Fibroblast of skin of back (primary cell): ENCODE results near the gene WIZ.
A peak's percentile ranks its signal among the peaks of the same experiment; 100 is the strongest.

Experiments
- DNase-seq: peaks from one replicate; pipeline ENCODE4 v3.0.0-alpha.2; 2013

The WIZ gene

DNA sequence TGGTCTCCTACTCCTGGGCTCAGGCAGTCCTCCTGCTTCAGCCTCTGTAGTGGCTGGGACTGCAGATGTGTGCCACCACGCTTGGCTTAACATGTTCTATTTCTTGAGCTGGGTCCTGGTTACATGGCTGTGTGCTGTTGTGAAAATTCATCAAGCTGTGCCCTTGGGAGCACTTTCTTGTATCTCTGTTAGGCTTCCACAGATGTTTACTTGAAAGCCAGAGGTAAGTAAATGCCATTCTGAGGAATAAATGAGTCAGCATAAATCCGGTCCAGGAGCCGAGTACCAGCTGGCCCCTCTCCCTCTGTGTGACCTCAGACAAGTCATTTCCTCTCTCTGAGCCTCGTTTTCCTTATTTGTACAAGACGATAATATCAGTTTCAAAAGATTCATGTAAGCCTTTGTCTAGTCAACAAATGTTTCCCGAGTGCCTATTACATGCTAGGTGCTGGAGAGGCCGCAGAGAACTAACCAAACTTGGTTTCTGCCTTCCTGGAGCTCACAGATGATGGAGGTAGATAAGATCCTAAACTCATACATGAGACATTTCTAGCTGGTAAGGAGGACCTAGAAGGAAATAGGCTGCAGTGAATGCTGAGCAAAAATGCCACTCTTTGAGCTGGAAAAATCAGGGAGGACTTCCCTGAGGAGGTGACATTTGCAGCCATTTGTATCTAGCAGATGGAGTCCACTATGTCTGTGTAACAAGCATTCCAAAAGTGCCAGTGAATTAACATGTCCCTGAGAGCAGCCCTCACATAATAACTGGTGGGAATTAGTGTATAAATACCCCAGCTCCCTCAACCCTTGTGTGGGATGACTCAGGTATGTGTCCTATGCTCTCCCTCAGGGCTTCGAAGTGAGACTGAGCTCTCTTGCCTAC, 17.3 kb upstream of the WIZ start:
- DNase-seq, result no peak

GRCh38 chr19:15464394-15465385, 14.9 kb upstream of the WIZ start, which contains the start of gene RASAL3:
Gene RASAL3, minus strand, starts transcription at chr19:15464544. Its CDS starts 186 bp downstream, at chr19:15464358.
- no peak for DNase-seq

DNA sequence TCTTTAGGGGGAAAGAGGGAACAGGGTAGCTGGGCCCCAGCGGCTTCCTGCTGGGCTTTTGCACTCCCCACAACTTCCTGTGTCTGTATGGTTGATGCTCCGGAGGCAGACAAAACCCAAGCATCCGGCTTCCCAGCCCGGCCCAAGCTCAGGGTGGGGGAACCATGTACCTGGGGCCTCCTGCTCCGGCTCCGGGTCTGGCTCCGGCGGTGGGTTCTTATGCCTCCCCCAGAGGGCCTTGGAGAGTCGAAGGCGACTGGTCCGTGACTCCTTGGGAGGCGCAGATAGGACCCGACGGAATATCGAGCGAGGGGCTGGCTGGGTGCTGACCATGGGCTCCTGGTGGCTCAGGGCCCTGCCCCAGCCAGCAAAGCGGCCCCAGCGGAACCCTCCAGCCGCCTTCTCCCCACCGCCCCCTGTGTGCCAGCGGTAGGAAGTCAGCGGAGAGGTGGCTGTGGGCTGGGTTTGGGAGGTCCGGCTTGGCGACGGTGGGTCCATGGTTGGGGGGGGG, 14.2 kb upstream of the WIZ start:
- no peak for DNase-seq

- DNase-seq, result no peak
Observed at GRCh38 chr19:15461694-15462093, 11.9 kb upstream of the WIZ start.

DNA sequence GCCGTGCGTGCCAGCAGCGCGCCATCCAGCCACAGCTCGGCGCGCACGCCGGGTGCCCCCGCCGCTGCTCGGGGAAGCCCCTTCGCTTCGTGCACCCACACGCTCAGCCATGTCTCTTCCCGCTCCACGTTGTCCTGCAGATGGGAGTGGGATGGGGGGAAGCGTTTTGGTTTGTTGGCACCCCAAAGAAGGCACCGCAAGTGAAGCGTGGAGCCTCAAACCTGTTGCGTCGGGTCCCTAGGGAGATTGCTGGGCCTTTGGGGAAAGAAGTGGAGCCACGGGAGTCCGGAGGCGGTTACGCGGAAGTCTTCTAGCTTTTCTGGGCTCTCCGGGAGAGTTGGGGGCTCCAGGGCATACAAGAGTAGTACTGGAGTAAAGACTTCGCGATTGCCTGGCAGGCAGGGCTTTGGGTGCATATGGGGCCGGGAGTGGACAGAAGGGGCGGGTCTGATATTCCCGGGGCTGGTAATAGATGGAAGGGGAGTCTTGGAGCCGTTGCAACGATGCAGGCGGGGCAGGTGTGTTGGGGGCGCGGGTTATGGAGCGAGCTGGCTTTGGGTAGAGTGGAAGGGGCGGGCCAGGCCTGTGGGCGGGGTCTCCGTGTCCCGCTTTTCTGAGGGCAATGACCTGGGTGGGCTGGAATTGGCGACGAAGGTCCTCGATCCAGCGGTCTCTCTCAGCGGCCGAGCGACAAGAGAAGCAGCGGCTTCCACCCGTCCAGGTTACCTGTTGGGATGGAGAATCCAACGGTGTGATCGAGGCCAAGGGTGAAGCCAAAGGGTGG, 8.1 kb upstream of the WIZ start:
- no peak for DNase-seq

DNA sequence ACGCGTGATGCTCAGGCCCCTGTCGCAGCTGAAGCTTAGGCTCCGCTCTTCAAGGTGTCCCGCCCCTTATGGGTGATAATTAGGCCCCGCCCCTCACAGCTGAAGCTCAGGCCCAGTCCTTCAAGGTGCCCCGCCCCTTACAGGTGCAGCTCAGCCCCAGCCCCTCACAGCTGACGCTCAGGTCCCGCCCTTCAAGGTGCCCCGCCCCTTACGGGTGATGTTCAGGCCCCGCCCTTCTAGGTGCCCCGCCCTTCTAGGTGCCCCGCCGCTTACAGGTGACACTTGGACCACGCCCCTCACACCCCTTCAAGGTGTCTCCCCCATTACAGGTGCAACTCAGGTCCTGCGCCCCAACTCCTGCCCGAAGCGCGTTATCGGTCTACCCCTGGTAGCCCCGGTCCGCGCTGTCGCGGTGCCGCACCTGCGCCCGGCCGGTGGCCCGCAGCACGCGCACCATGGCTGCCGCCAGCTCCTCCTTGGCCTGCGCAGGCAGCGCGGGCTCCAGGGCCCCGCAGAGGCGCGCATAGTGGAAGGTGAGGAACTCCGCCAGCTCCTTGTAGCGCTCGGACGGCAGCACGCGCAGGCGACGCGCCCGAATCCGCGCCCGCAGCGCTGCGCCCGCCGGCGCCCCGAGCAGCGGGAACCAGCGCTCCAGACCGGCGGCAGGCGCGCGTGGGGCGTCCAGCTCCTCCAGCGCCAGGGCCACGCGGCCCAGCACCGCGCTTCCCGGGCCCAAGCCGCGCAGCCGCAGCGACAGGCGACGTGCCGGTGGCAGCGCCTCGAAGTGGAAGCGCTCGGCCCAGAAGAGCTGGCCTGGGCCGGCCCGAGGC, 7.3 kb upstream of the WIZ start:
- DNase-seq, result no peak

DNA sequence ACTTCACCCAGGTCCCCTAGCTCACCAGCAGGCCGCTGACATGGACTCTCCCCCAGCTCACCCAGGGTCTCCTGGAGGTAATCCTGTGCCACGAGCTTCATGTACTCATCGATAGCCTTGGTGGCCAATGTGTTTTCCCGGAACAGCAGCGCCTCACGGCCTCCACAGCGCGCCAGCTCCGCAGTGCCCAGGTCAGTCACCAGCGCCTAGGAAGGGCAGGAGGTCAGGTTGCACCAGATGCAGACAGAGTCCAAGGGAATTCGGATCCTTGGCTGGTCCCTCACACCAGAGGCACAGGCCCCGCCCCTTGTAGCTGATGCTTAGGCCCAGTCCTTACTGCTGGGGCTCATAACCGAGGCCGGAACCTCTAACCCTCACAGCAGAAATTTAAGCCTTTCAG, 6.7 kb upstream of the WIZ start:
- no peak for DNase-seq

DNA sequence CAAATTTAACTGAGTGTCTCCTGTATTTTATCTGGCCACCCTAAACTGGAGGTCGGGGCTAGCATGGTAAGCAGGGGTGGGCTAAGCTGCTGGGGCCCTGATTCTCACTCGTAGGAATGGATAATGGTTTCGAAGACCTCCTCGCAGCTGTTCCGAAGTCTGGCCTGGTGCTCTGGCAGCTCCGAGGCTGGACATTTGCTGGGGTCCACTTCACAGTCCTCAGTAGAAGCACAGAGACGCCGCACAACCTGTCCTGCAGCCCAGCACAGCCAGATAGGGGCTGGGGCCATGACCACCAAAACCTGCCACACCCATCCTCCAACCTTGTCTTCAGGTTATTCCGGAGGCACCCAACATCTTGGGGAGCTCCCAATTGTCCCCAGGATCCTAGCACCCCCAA, 6.2 kb upstream of the WIZ start:
- DNase-seq, result no peak

GRCh38 chr19:15453906-15454860, 4.4 kb upstream of the WIZ start:
- no peak for DNase-seq

DNA sequence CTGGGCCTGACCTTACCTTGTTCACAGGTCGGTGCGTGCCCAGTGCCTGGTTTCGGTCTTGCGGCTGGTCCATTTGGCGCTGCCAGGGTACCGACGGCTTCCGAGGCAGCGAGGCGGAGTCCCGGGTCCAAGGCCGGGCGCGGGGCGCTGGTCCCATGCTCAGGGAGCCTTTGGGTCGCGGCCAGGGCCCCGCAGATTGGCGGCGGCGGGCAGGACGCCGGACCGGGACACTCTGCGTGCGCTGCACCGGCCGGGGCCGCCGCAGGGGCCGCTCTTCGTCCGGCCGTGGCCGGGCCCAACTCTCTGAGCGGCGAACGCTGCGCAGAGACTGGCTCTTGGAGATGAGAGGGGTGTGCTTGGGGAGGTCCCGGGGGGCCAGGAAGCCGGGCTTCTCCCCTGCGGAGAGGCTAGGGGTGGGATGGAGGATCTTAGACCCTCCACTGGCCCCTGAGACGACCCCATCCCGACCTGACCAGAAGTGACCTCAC, 3.4 kb upstream of the WIZ start:
- DNase-seq, result no peak

DNA sequence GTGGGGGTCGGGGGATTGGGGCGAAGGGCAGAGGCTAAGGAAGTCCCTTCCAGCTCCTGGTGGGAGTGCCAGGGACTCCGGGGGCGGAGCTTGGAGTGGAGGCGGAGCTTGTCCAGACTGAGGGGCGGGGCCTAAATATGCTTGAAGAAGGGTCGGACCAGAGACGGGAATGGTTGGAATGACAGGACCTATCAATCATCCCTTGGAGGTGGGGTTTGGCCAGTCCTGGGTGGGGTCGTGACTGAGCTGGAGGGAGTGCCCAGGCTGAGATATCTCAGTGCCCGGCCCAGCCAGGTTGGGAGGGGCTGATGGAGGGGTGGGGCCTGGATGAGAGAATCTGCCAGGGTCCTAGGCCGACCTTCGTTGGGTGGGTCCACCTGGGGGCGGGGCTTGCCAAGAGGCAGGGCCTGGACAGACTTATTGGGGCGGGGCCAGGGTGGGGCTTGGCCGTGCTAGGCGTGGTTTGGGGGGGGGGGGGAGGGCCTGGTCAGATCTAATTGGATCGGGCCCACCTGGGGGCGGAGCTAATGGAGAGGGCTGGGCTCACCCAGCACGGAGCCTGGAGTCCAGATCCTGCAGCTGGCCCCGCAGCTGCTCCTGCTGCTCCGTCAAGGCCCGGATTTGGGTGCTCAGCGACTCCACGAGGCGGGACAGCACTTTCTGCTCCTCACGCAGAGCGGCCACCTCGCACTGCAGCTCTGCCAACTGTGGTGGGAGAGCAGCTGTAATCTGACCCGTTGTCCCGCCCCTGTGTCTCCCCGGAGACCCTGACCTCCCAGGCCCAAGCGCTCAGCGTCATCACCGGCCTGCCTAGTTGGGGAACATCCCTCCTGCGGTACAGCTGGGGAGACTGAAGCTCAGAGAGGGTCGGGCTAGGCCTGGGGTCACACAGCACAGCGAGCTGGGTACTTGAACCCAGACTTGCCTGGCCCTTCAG, 2.6 kb upstream of the WIZ start:
- peak; percentile 77 for DNase-seq

- DNase-seq, result no peak
Observed at GRCh38 chr19:15450528-15450890, 753 bp upstream of the WIZ start.

GRCh38 chr19:15448778-15449619, 757 bp downstream of the WIZ start:
- DNase-seq, result no peak

- DNase-seq, result no peak
Observed at GRCh38 chr19:15448044-15448777, 1.5 kb downstream of the WIZ start.

DNA sequence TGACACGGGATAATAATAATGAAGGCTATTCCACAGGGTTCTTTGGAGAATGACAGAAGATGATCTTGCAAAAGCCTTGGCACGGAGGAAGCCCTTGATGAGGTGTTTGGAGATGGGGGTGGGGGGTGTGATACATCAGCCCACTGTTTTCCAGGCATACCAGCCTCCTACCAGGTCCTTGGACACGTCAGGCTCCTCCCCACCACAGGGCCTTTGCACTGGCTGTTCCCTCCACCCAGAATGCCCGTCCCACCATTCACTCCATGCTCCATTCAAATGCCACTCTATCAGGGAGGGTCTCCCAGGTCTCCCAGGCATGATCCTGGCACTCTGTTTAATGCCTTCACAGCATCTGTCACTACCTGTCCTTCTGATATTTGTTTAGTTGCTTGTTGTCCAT, 2.7 kb downstream of the WIZ start:
- no peak for DNase-seq

DNA sequence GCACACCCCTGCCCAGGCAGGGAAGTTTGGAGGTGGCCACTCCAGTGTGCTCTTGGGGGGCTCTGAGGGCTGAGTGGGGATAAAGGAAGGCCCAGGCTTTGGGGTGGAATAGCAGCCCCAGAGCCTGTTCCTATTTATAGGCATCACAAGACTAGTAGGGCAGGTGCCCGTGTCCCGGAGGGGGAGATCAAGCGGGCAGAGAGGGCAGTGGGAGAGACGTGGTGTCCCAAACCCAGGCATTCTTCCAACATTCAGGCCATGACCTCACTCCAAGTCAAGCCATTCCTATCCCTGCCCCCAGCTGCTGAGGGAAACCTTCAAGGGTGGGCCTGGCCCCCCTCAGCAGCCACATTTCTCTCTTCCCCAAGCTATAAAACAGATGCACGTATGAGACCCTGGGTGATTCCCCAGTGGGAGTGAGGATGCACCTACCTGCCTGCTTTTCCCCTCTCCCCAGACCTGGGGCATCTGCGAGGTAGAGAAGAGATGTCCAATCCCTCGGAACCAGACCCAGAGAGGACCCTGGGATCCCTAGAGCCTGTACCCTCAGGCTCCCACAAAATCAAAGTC, 3.9 kb downstream of the WIZ start:
- no peak for DNase-seq

DNA sequence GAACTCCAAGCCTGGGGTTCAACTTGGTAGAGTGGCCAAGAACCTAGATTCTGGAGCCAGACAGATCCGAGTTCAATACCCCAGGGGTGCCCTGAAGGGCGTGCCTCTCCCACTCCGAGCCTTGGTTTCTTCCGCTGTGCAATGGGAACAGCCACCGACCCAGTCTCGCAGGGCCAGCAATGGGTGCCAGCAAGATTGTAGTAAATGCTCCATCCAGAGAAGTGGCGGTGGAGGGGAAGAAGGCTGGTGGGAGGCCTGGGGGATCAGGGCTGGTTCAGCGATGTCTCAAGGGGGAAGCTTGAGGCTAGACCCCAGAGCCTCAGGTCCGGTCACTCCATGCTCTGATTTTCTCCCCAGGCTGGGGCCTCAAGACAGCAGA, 4.5 kb downstream of the WIZ start:
- no peak for DNase-seq
